Prostate gland (tissue), 2 donors: Measurements from ENCODE around the gene LIG1. TPM values are rescaled to one million over a fixed set of nuclear protein-coding genes. Genes with fewer than 3 reads are reported as not detected.

Experiments
- DNase-seq: peaks from one replicate; pipeline ENCODE4 v3.0.0-alpha.2; 2019; ENCODE audit warnings: low spot score
- H3K27ac ChIP-seq, 2 donors: fragments of 200-600 bp; sonication (generic); 2 replicates each; pipeline ENCODE4 v1.5.1; 2017 to 2019
- H3K27me3 ChIP-seq: fragments of 200-600 bp; sonication (generic); replicated peaks from 2 replicates; pipeline ENCODE4 v1.5.1; 2019; ENCODE audit not compliant: insufficient read depth
- H3K36me3 ChIP-seq, 2 donors: fragments of 200-600 bp; sonication (generic); 1 replicate in 1 of 2; 2 replicates in 1 of 2; pipeline versions ENCODE4 v1.5.1 to v1.8.1; 2017 to 2019
- H3K4me1 ChIP-seq: fragments of 200-600 bp; sonication (generic); replicated peaks from 2 replicates; pipeline ENCODE4 v1.5.1; 2019
- H3K4me3 ChIP-seq, 2 donors: fragments of 200-600 bp; sonication (generic); 2 replicates each; pipeline ENCODE4 v1.5.1; 2017 to 2019
- H3K9me3 ChIP-seq: fragments of 200-600 bp; sonication (generic); 2 replicates; pipeline ENCODE4 v1.5.1; 2017
- CTCF ChIP-seq, 4 experiments: fragments of 200-600 bp in 2 of 4; fragments of 450-650 bp in 2 of 4; sonication (generic) in 2 of 4; IDR thresholded peaks; 1 replicate in 3 of 4; 2 replicates in 1 of 4; pipeline ENCODE4 v1.5.1; 2016 to 2019; ENCODE audit warnings: antibody characterized with exemption in 4 of 4, mild to moderate bottlenecking in 2 of 4, moderate library complexity in 2 of 4
- POLR2A ChIP-seq: fragments of 450-650 bp; IDR thresholded peaks from one replicate; pipeline ENCODE4 v1.6.1; 2016; ENCODE audit warnings: antibody characterized with exemption, mild to moderate bottlenecking
- POLR2AphosphoS5 ChIP-seq: sonication (generic); formaldehyde crosslinking; IDR thresholded peaks from one replicate; pipeline ENCODE4 v1.6.1; 2017; ENCODE audit warnings: antibody characterized with exemption
- WGBS: methylation state at CpG from one replicate; pipeline ENCODE4 v1.1.5; 2018; 5-methylcytosine and 5-hydroxymethylcytosine counted together
- intact Hi-C: fragments of 100-400 bp; cut with DNase I; formaldehyde crosslinking; loops from one replicate; pipeline ENCODE4 v1.14.2; 2022
- total RNA-seq, 2 donors: library from RNA; depleted of rRNA; stranded (reverse); fragments of >200 nt; gene quantifications; one replicate each; pipeline ENCODE4 v1.1.0, GENCODE V29; 2016

LIG1 gene
- 10 to 100 TPM; 30.6 to 58.7 TPM for total RNA-seq

- intact Hi-C loops = no loop called here
- WGBS = under 1% methylated on average over 45 of the region's 82 CpGs
- peak; percentile 95 for TF ChIP-seq POLR2AphosphoS5
- peak in 2 of 4 experiments; percentile 32 to 48 for TF ChIP-seq CTCF (IDR thresholded peaks at IDR 0.05)
- TF ChIP-seq POLR2A = peak; percentile 28
These were observed at the start of gene LIG1, which contains the start of gene ZSWIM9 for GRCh38 chr19:48169939-48170803. LIG1 (minus strand) TSS chr19:48170344; CDS start chr19:48165566, 4,778 bp downstream. ZSWIM9 (plus strand) TSS chr19:48170680; CDS start chr19:48171803, 1,123 bp downstream.

GRCh38 chr19:48218997-48219396 lies 48.9 kb upstream of the LIG1 start:
- intact Hi-C loops = no loop called here
- H3K36me3 ChIP-seq = no peaks in the 10 kb centered on the region
- 75% methylated on average over 6 of the region's 6 CpGs for WGBS

More at GRCh38 chr19:48169939-48170803, at the start of gene LIG1, which contains the start of gene ZSWIM9:
- Histone ChIP-seq H3K4me3 (peak within 1 kb of the TSS; percentile 76 to 83), H3K36me3 (no peaks in the 10 kb centered on the region), H3K27me3 (no peaks in the 10 kb centered on the region), H3K27ac (peak within 1 kb of the TSS; percentile 93 to 94), H3K4me1 (peaks cover 3% of the 10 kb centered on the region), H3K9me3 (no peaks in the 10 kb centered on the region)
- DNase-seq = peak; percentile 89

GRCh38 chr19:48216933-48217332 lies 46.8 kb upstream of the LIG1 start:
- WGBS = 87% methylated on average over 14 of the region's 14 CpGs
- Histone ChIP-seq H3K4me3 (no peak overlapping the region), H3K27ac (no peak overlapping the region), H3K36me3 (no peaks in the 10 kb centered on the region), H3K4me1 (no peaks in the 10 kb centered on the region), H3K9me3 (no peaks in the 10 kb centered on the region), H3K27me3 (no peaks in the 10 kb centered on the region)
- no peak for TF ChIP-seq CTCF (IDR thresholded peaks at IDR 0.05)
- TF ChIP-seq POLR2AphosphoS5 = no peak
- no peak for TF ChIP-seq POLR2A
- intact Hi-C loops = no loop called here
- no peak for DNase-seq

More at GRCh38 chr19:48218997-48219396, 48.9 kb upstream of the LIG1 start:
- H3K9me3 ChIP-seq = no peaks in the 10 kb centered on the region
- no peak overlapping the region for H3K27ac ChIP-seq
- H3K27me3 ChIP-seq = no peaks in the 10 kb centered on the region
- no peak for DNase-seq
- TF ChIP-seq POLR2AphosphoS5 = no peak
- TF ChIP-seq POLR2A = no peak
- H3K4me1 ChIP-seq = no peaks in the 10 kb centered on the region
- no peak overlapping the region for H3K4me3 ChIP-seq

- Histone ChIP-seq H3K36me3 (no peaks in the 10 kb centered on the region), H3K4me3 (no peak overlapping the region), H3K9me3 (no peaks in the 10 kb centered on the region), H3K27me3 (no peaks in the 10 kb centered on the region), H3K27ac (no peak overlapping the region), H3K4me1 (no peaks in the 10 kb centered on the region)
- no peak for TF ChIP-seq CTCF (IDR thresholded peaks at IDR 0.05)
- TF ChIP-seq POLR2AphosphoS5 = no peak
- no peak for TF ChIP-seq POLR2A
- intact Hi-C loops = no loop called here
- 86% methylated on average over 5 of the region's 5 CpGs for WGBS
- DNase-seq = no peak
These were observed 43.8 kb upstream of the LIG1 start for GRCh38 chr19:48213959-48214358.

- TF ChIP-seq POLR2A = no peak
- TF ChIP-seq CTCF (IDR thresholded peaks at IDR 0.05) = no peak
- TF ChIP-seq POLR2AphosphoS5 = no peak
- no peak overlapping the region for H3K27ac ChIP-seq
- H3K4me1 ChIP-seq = no peaks in the 10 kb centered on the region
- no peaks in the 10 kb centered on the region for H3K36me3 ChIP-seq
- no peak for DNase-seq
- no peak overlapping the region for H3K4me3 ChIP-seq
- WGBS = 77% methylated on average over 3 of the region's 3 CpGs
- intact Hi-C loops = no loop called here
- H3K27me3 ChIP-seq = no peaks in the 10 kb centered on the region
- H3K9me3 ChIP-seq = no peaks in the 10 kb centered on the region
These were observed 39.9 kb upstream of the LIG1 start for GRCh38 chr19:48210005-48210404.
